CD4-positive, alpha-beta T cell treated with Interferon gamma for 1 hour (primary cell): ENCODE measurements around the gene CTDP1.

ENCODE experiments used
- DNase-seq: peaks from one replicate; pipeline ENCODE4 v3.0.0-alpha.2; 2020

Gene CTDP1

GRCh38 chr18:79787527-79787864 lies 107.9 kb downstream of the CTDP1 start:
- no peak for DNase-seq

- no peak for DNase-seq
These were observed 108.5 kb downstream of the CTDP1 start for GRCh38 chr18:79787865-79788733.

GRCh38 chr18:79788734-79789085 lies 109.1 kb downstream of the CTDP1 start:
- DNase-seq, result no peak

GRCh38 chr18:79789091-79789891 lies 109.7 kb downstream of the CTDP1 start:
- DNase-seq, result no peak

- DNase-seq, result no peak
These were observed 110.6 kb downstream of the CTDP1 start for GRCh38 chr18:79789901-79790890.

GRCh38 chr18:79790996-79791972 lies 111.7 kb downstream of the CTDP1 start:
- peak; percentile 52 for DNase-seq

GRCh38 chr18:79792096-79792987 lies 112.7 kb downstream of the CTDP1 start:
- no peak for DNase-seq

GRCh38 chr18:79792988-79793355 lies 113.4 kb downstream of the CTDP1 start:
- peak; percentile 29 for DNase-seq

GRCh38 chr18:79794846-79795245 lies 115.2 kb downstream of the CTDP1 start:
- DNase-seq, result no peak

GRCh38 chr18:79795446-79795845 lies 115.8 kb downstream of the CTDP1 start:
- no peak for DNase-seq

- DNase-seq, result no peak
These were observed 116.4 kb downstream of the CTDP1 start for GRCh38 chr18:79796016-79796415.

- no peak for DNase-seq
These were observed 117.2 kb downstream of the CTDP1 start for GRCh38 chr18:79796531-79797405.

- no peak for DNase-seq
These were observed 118.1 kb downstream of the CTDP1 start, which contains the start of gene KCNG2 for GRCh38 chr18:79797518-79798345. TSS of gene KCNG2 (plus strand) at chr18:79797938. CDS start at chr18:79863668, 65,730 bp downstream.

GRCh38 chr18:79798346-79798998 lies 118.9 kb downstream of the CTDP1 start:
- DNase-seq, result no peak

GRCh38 chr18:79798999-79799370 lies 119.4 kb downstream of the CTDP1 start:
- DNase-seq, result no peak

GRCh38 chr18:79799619-79800370 lies 120.2 kb downstream of the CTDP1 start:
- DNase-seq, result no peak
